GM19099 (cell line): ENCODE results near the gene RASGRF1.

Experiments used
- POLR2A ChIP-seq: IDR thresholded peaks from 3 replicates; pipeline ENCODE4 v1.6.1; 2011; ENCODE audit warnings: low read depth; ENCODE audit not compliant: insufficient read length; ENCODE audit errors: extremely low read depth

RASGRF1 gene

GRCh38 chr15:79058260-79058850 is 32.2 kb downstream of the RASGRF1 start:
- TF ChIP-seq POLR2A = no peak

- TF ChIP-seq POLR2A = no peak
These were observed 33.5 kb downstream of the RASGRF1 start for GRCh38 chr15:79057050-79057449.

GRCh38 chr15:79054350-79054749 is 36.2 kb downstream of the RASGRF1 start:
- no peak for TF ChIP-seq POLR2A

- TF ChIP-seq POLR2A = no peak
These were observed 36.7 kb downstream of the RASGRF1 start for GRCh38 chr15:79053894-79054293.

- no peak for TF ChIP-seq POLR2A
These were observed 38.4 kb downstream of the RASGRF1 start for GRCh38 chr15:79051941-79052731.

GRCh38 chr15:79051029-79051428 is 39.6 kb downstream of the RASGRF1 start:
- no peak for TF ChIP-seq POLR2A

GRCh38 chr15:79050341-79050740 is 40.2 kb downstream of the RASGRF1 start:
- no peak for TF ChIP-seq POLR2A

GRCh38 chr15:79049416-79049815 is 41.2 kb downstream of the RASGRF1 start:
- no peak for TF ChIP-seq POLR2A

GRCh38 chr15:79047676-79048439 is 42.7 kb downstream of the RASGRF1 start:
- no peak for TF ChIP-seq POLR2A

GRCh38 chr15:79046691-79047404 is 43.7 kb downstream of the RASGRF1 start:
- TF ChIP-seq POLR2A = no peak

- TF ChIP-seq POLR2A = no peak
These were observed 45.5 kb downstream of the RASGRF1 start for GRCh38 chr15:79045041-79045440.

- no peak for TF ChIP-seq POLR2A
These were observed 48.2 kb downstream of the RASGRF1 start for GRCh38 chr15:79042213-79042928.

- no peak for TF ChIP-seq POLR2A
These were observed 48.9 kb downstream of the RASGRF1 start for GRCh38 chr15:79041601-79042168.

- no peak for TF ChIP-seq POLR2A
These were observed 52.7 kb downstream of the RASGRF1 start for GRCh38 chr15:79037848-79038247.
